ENCODE data around the gene ADI1. TPM values are rescaled to one million over a fixed set of nuclear protein-coding genes. Genes with fewer than 3 reads are reported as not detected.

The ADI1 gene
- total and polyA plus RNA-seq, 2 experiments from 2014 or later, result 106 to 204 TPM

GRCh38 chr2:3553946-3554345, 34.6 kb upstream of the ADI1 start:
- no peaks in the 10 kb centered on the region for H3K27me3 ChIP-seq
- H3K79me2 ChIP-seq, result peaks cover 41% of the 10 kb centered on the region
- H3K36me3 ChIP-seq (replicated peaks; ENCODE audit: insufficient read depth, low read depth), result no peaks in the 10 kb centered on the region
- TF ChIP-seq EZH2 (IDR thresholded peaks at IDR 0.05; ENCODE audit: borderline replicate concordance) (no peak), EZH2phosphoT487 (IDR thresholded peaks at IDR 0.05; ENCODE audit: low read depth, severe bottlenecking, unreplicated experiment) (no peak), CTCF (IDR thresholded peaks at IDR 0.05; ENCODE audit: poor library complexity) (no peak)
- H4K20me1 ChIP-seq (ENCODE audit: insufficient read depth, poor library complexity, severe bottlenecking), result no peaks in the 10 kb centered on the region
- no peak overlapping the region for H3K4me2 ChIP-seq
- no peaks in the 10 kb centered on the region for H3K9me3 ChIP-seq (ENCODE audit: low read depth)
- H3K4me3 ChIP-seq, result no peak overlapping the region
- 96% methylated on average over 10 of the region's 10 CpGs for WGBS (ENCODE audit: low lambda C conversion rate, missing lambda C conversion rate)
- H3K4me1 ChIP-seq (ENCODE audit: insufficient read depth), result peaks cover 6% of the 10 kb centered on the region
- H2AFZ ChIP-seq, result no peak overlapping the region
- DNase-seq (ENCODE audit: low spot score), result no peak
- no peaks in the 10 kb centered on the region for H3K9me2 ChIP-seq (replicated peaks; ENCODE audit: insufficient read depth)
- no peak overlapping the region for H3K27ac ChIP-seq

GRCh38 chr2:3547915-3548314, 28.6 kb upstream of the ADI1 start:
- H2AFZ ChIP-seq, result no peak overlapping the region
- no peaks in the 10 kb centered on the region for H3K27me3 ChIP-seq
- H3K4me3 ChIP-seq, result no peak overlapping the region
- no peaks in the 10 kb centered on the region for H3K9me2 ChIP-seq (replicated peaks; ENCODE audit: insufficient read depth)
- H3K4me1 ChIP-seq (ENCODE audit: insufficient read depth), result no peaks in the 10 kb centered on the region
- no peak for DNase-seq (ENCODE audit: low spot score)
- no peaks in the 10 kb centered on the region for H3K9me3 ChIP-seq (ENCODE audit: low read depth)
- no peaks in the 10 kb centered on the region for H4K20me1 ChIP-seq (ENCODE audit: insufficient read depth, poor library complexity, severe bottlenecking)
- WGBS (ENCODE audit: low lambda C conversion rate, missing lambda C conversion rate), result 100% methylated on average over 2 of the region's 2 CpGs
- no peaks in the 10 kb centered on the region for H3K36me3 ChIP-seq (replicated peaks; ENCODE audit: insufficient read depth, low read depth)
- peaks cover 4% of the 10 kb centered on the region for H3K79me2 ChIP-seq
- H3K27ac ChIP-seq, result no peak overlapping the region
- TF ChIP-seq EZH2phosphoT487 (IDR thresholded peaks at IDR 0.05; ENCODE audit: low read depth, severe bottlenecking, unreplicated experiment) (no peak), EZH2 (IDR thresholded peaks at IDR 0.05; ENCODE audit: borderline replicate concordance) (no peak), CTCF (IDR thresholded peaks at IDR 0.05; ENCODE audit: poor library complexity) (no peak)
- no peak overlapping the region for H3K4me2 ChIP-seq

GRCh38 chr2:3545788-3546478, 26.6 kb upstream of the ADI1 start:
- 90% methylated on average over 10 of the region's 10 CpGs for WGBS (ENCODE audit: low lambda C conversion rate, missing lambda C conversion rate)
- Histone ChIP-seq H3K4me2 (no peak overlapping the region), H3K36me3 (replicated peaks; ENCODE audit: insufficient read depth, low read depth) (no peaks in the 10 kb centered on the region), H3K4me3 (no peak overlapping the region), H3K79me2 (peaks cover 9% of the 10 kb centered on the region), H3K27ac (no peak overlapping the region), H3K4me1 (ENCODE audit: insufficient read depth) (no peaks in the 10 kb centered on the region), H4K20me1 (ENCODE audit: insufficient read depth, poor library complexity, severe bottlenecking) (no peaks in the 10 kb centered on the region), H2AFZ (no peak overlapping the region), H3K27me3 (no peaks in the 10 kb centered on the region), H3K9me3 (ENCODE audit: low read depth) (no peaks in the 10 kb centered on the region), H3K9me2 (replicated peaks; ENCODE audit: insufficient read depth) (no peaks in the 10 kb centered on the region)
- TF ChIP-seq EZH2phosphoT487 (IDR thresholded peaks at IDR 0.05; ENCODE audit: low read depth, severe bottlenecking, unreplicated experiment) (no peak), EZH2 (IDR thresholded peaks at IDR 0.05; ENCODE audit: borderline replicate concordance) (no peak), CTCF (IDR thresholded peaks at IDR 0.05; ENCODE audit: poor library complexity) (no peak)
- DNase-seq (ENCODE audit: low spot score), result no peak
